Kidney epithelial cell (primary cell): Measurements from ENCODE around the gene MUC2. TPM values are rescaled to one million over a fixed set of nuclear protein-coding genes. Genes with fewer than 3 reads are reported as not detected.

ENCODE experiments used
- DNase-seq: peaks from one replicate; pipeline ENCODE4 v3.0.0-alpha.2; 2010; ENCODE audit warnings: low read depth
- H3K27me3 ChIP-seq: 2 replicates; pipeline ENCODE4 v1.6.0; 2011; ENCODE audit warnings: low read length; ENCODE audit not compliant: control insufficient read depth, insufficient read depth
- H3K36me3 ChIP-seq: 2 replicates; pipeline ENCODE4 v1.5.1; 2011; ENCODE audit warnings: low read length; ENCODE audit not compliant: control insufficient read depth, insufficient read depth
- H3K4me3 ChIP-seq: 2 replicates; pipeline ENCODE4 v1.5.1; 2011; ENCODE audit warnings: low read depth, mild to moderate bottlenecking, control low read depth, low read length
- CTCF ChIP-seq: IDR thresholded peaks from 2 replicates; pipeline ENCODE4 v1.5.1; 2011; ENCODE audit warnings: mild to moderate bottlenecking, moderate library complexity, low read length, control low read depth, inconsistent platforms; ENCODE audit not compliant: insufficient read depth, poor library complexity, severe bottlenecking
- total RNA-seq: library from RNA; depleted of rRNA; stranded (reverse); fragments of >200 nt; gene quantifications from 2 replicates; pipeline ENCODE4 v1.2.3, GENCODE V29; 2015

The MUC2 gene
- total RNA-seq, 1 donor from 2014 or later: not detected

- Histone ChIP-seq H3K36me3 (no peaks in the 10 kb centered on the region), H3K4me3 (no peak overlapping the region), H3K27me3 (peaks cover 4% of the 10 kb centered on the region)
- DNase-seq: no peak
- no peak for TF ChIP-seq CTCF
These were observed 41.4 kb downstream of the MUC2 start for GRCh38 chr11:1116104-1116503.

GRCh38 chr11:1116666-1117390, 42.2 kb downstream of the MUC2 start:
- DNase-seq: no peak
- Histone ChIP-seq H3K27me3 (peaks cover 4% of the 10 kb centered on the region), H3K36me3 (no peaks in the 10 kb centered on the region), H3K4me3 (no peak overlapping the region)
- no peak for TF ChIP-seq CTCF

GRCh38 chr11:1117992-1118391, 43.3 kb downstream of the MUC2 start:
- DNase-seq: no peak
- H3K4me3 ChIP-seq: no peak overlapping the region
- no peak for TF ChIP-seq CTCF
- peaks cover 4% of the 10 kb centered on the region for H3K27me3 ChIP-seq
- no peaks in the 10 kb centered on the region for H3K36me3 ChIP-seq

- DNase-seq: no peak
- TF ChIP-seq CTCF: no peak
- peaks cover 4% of the 10 kb centered on the region for H3K27me3 ChIP-seq
- no peaks in the 10 kb centered on the region for H3K36me3 ChIP-seq
- H3K4me3 ChIP-seq: no peak overlapping the region
These were observed 44.3 kb downstream of the MUC2 start for GRCh38 chr11:1118755-1119603.

- Histone ChIP-seq H3K36me3 (no peaks in the 10 kb centered on the region), H3K4me3 (no peak overlapping the region), H3K27me3 (peaks cover 4% of the 10 kb centered on the region)
- TF ChIP-seq CTCF: no peak
- no peak for DNase-seq
These were observed 45.0 kb downstream of the MUC2 start for GRCh38 chr11:1119604-1120146.
